Trophoblast cell (in vitro differentiated cells and primary cell): ENCODE measurements around the gene NR6A1.

Experiments
- DNase-seq, 2 donors: peaks; one replicate each; pipeline ENCODE4 v3.0.0-alpha.2; 2016
- H2AFZ ChIP-seq: 2 replicates; pipeline ENCODE4 v1.6.1; 2013; ENCODE audit warnings: low read length, moderate library complexity, mild to moderate bottlenecking; ENCODE audit not compliant: insufficient read depth, poor library complexity
- H2AK5ac ChIP-seq: 2 replicates; pipeline ENCODE4 v1.6.1; 2013; ENCODE audit warnings: mild to moderate bottlenecking, low read length
- H2BK120ac ChIP-seq: 2 replicates; pipeline ENCODE4 v1.6.1; 2013; ENCODE audit warnings: low read length, mild to moderate bottlenecking, moderate library complexity; ENCODE audit not compliant: insufficient read depth, poor library complexity
- H2BK12ac ChIP-seq: 2 replicates; pipeline ENCODE4 v1.6.1; 2013; ENCODE audit warnings: mild to moderate bottlenecking, low read length, moderate library complexity
- H2BK5ac ChIP-seq: 2 replicates; pipeline ENCODE4 v1.6.1; 2013; ENCODE audit warnings: low read length, low read depth, moderate library complexity, mild to moderate bottlenecking; ENCODE audit not compliant: poor library complexity
- H3K14ac ChIP-seq: 2 replicates; pipeline ENCODE4 v1.6.1; 2013; ENCODE audit warnings: mild to moderate bottlenecking, low read length
- H3K18ac ChIP-seq: 2 replicates; pipeline ENCODE4 v1.6.1; 2013; ENCODE audit warnings: mild to moderate bottlenecking, low read length
- H3K23ac ChIP-seq: 2 replicates; pipeline ENCODE4 v1.6.1; 2013; ENCODE audit warnings: low read length
- H3K27ac ChIP-seq: 2 replicates; pipeline ENCODE4 v1.5.1; 2013; ENCODE audit warnings: low read depth, mild to moderate bottlenecking, inconsistent platforms, low read length, moderate library complexity
- H3K27me3 ChIP-seq: 2 replicates; pipeline ENCODE4 v1.6.1; 2013; ENCODE audit warnings: inconsistent platforms, mild to moderate bottlenecking, low read length, moderate library complexity; ENCODE audit not compliant: insufficient read depth
- H3K36me3 ChIP-seq, 2 experiments: 1 replicate in 1 of 2; 2 replicates in 1 of 2; pipeline ENCODE4 v1.6.1; 2013; ENCODE audit warnings: low read length in 2 of 2, mild to moderate bottlenecking in 2 of 2, moderate library complexity in 1 of 2; ENCODE audit not compliant: insufficient read depth in 2 of 2, control insufficient read depth in 1 of 2
- H3K4ac ChIP-seq: 2 replicates; pipeline ENCODE4 v1.6.1; 2013; ENCODE audit warnings: low read depth, mild to moderate bottlenecking, low read length, moderate library complexity
- H3K4me1 ChIP-seq, 2 experiments: 1 replicate in 1 of 2; 2 replicates in 1 of 2; pipeline ENCODE4 v1.6.1; 2013; ENCODE audit warnings: low read length in 2 of 2, mild to moderate bottlenecking in 2 of 2, moderate library complexity in 1 of 2; ENCODE audit not compliant: insufficient read depth in 2 of 2, control insufficient read depth in 1 of 2
- H3K4me2 ChIP-seq: 2 replicates; pipeline ENCODE4 v1.6.1; 2013; ENCODE audit warnings: inconsistent platforms, mild to moderate bottlenecking, low read length, moderate library complexity
- H3K4me3 ChIP-seq: 2 replicates; pipeline ENCODE4 v1.5.1; 2013; ENCODE audit warnings: mild to moderate bottlenecking, low read depth, low read length, inconsistent platforms
- H3K79me1 ChIP-seq: one replicate; pipeline ENCODE4 v1.6.1; 2013; ENCODE audit warnings: low read length
- H3K79me2 ChIP-seq: 2 replicates; pipeline ENCODE4 v1.6.1; 2013; ENCODE audit warnings: low read length, mild to moderate bottlenecking; ENCODE audit not compliant: control insufficient read depth, insufficient read depth, poor library complexity
- H3K9ac ChIP-seq: 2 replicates; pipeline ENCODE4 v1.6.1; 2013; ENCODE audit warnings: mild to moderate bottlenecking, low read length
- H3K9me3 ChIP-seq: 2 replicates; pipeline ENCODE4 v1.6.1; 2013; ENCODE audit warnings: low read depth, mild to moderate bottlenecking, control low read depth, inconsistent platforms, low read length; ENCODE audit not compliant: insufficient read depth
- H4K12ac ChIP-seq: 2 replicates; pipeline ENCODE4 v1.6.1; 2013; ENCODE audit warnings: low read depth, mild to moderate bottlenecking, low read length, moderate library complexity
- H4K8ac ChIP-seq: 2 replicates; pipeline ENCODE4 v1.6.1; 2013; ENCODE audit warnings: low read depth, mild to moderate bottlenecking, low read length, moderate library complexity
- H4K91ac ChIP-seq: one replicate; pipeline ENCODE4 v1.6.1; 2013; ENCODE audit warnings: low read depth, mild to moderate bottlenecking, low read length, moderate library complexity
- WGBS: extraction: QIAGEN DNeasy Blood & Tissue Kit; methylation state at CpG from one replicate; pipeline ENCODE4 v1.1.7; 2013; ENCODE audit warnings: missing lambda C conversion rate; ENCODE audit not compliant: insufficient read length, insufficient coverage; ENCODE audit errors: extremely low coverage; 5-methylcytosine and 5-hydroxymethylcytosine counted together

The NR6A1 gene

DNA sequence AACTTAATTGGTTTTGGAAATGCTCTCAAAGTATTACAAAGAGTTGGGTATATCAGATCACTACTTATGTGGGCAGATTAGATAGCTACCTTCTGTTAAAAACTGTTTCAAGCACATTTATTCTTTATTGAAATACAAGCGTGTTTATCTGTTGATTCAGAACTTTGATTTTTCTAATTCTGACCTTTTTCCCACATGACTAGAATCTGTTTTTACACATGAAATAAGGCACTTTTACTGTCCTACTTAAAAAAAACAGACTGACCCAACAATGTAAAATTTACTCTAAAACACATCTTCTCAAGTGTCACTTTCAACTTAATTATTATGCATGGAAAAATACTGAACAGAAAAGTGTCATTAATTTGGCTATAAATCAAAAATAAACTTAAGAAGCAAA, 4.8 kb downstream of the NR6A1 start:
- Histone ChIP-seq H3K27me3 (peaks cover 9% of the 10 kb centered on the region), H3K79me1 (no peaks in the 10 kb centered on the region), H3K4me3 (no peak overlapping the region), H2AFZ (no peak overlapping the region), H4K12ac (no peak overlapping the region), H2BK12ac (no peak overlapping the region), H2BK120ac (no peak overlapping the region), H2BK5ac (no peak overlapping the region), H3K79me2 (no peaks in the 10 kb centered on the region), H4K8ac (no peak overlapping the region), H3K4me1 (peaks cover 0 to 3% of the 10 kb centered on the region in 2 experiments), H3K18ac (no peak overlapping the region), H3K14ac (no peak overlapping the region), H4K91ac (no peak overlapping the region), H3K36me3 (no peaks in the 10 kb centered on the region), H3K23ac (no peak overlapping the region), H3K9me3 (no peaks in the 10 kb centered on the region), H3K4ac (no peak overlapping the region), H3K4me2 (no peak overlapping the region), H3K27ac (no peak overlapping the region), H3K9ac (no peak overlapping the region), H2AK5ac (no peak overlapping the region)
- DNase-seq: no peak
- no CpG with 5 or more reads among the region's 1 CpG for WGBS

DNA sequence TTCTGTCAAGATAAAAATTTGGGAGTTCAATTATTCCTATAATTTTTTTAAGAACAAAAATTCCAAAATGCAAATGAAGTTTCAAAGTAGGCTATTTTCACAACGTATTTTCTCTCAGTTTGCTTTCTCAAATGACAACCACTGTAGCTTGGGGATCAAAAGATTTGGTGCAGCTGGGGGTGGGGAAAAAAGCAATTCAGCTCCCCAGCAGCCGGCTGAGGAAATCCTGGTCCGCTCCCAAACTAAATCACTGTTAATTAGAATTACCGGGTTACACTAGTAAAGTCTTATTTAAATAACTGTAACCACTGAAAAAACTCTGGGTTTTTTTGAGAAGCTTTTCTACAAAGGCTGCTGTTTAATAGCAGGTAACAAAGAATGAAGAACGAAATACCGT, 5.7 kb downstream of the NR6A1 start:
- Histone ChIP-seq H2AFZ (no peak overlapping the region), H3K23ac (no peak overlapping the region), H3K79me1 (no peaks in the 10 kb centered on the region), H4K12ac (no peak overlapping the region), H3K79me2 (no peaks in the 10 kb centered on the region), H2BK5ac (no peak overlapping the region), H2BK120ac (no peak overlapping the region), H3K4me1 (peaks cover 0 to 3% of the 10 kb centered on the region in 2 experiments), H3K9ac (no peak overlapping the region), H3K9me3 (no peaks in the 10 kb centered on the region), H3K36me3 (no peaks in the 10 kb centered on the region), H3K4ac (no peak overlapping the region), H3K4me3 (no peak overlapping the region), H3K18ac (no peak overlapping the region), H3K27ac (no peak overlapping the region), H2BK12ac (no peak overlapping the region), H3K27me3 (peaks cover 9% of the 10 kb centered on the region), H3K4me2 (no peak overlapping the region), H4K8ac (no peak overlapping the region), H4K91ac (no peak overlapping the region), H3K14ac (no peak overlapping the region), H2AK5ac (no peak overlapping the region)
- WGBS: no CpG with 5 or more reads among the region's 6 CpGs
- no peak for DNase-seq

DNA sequence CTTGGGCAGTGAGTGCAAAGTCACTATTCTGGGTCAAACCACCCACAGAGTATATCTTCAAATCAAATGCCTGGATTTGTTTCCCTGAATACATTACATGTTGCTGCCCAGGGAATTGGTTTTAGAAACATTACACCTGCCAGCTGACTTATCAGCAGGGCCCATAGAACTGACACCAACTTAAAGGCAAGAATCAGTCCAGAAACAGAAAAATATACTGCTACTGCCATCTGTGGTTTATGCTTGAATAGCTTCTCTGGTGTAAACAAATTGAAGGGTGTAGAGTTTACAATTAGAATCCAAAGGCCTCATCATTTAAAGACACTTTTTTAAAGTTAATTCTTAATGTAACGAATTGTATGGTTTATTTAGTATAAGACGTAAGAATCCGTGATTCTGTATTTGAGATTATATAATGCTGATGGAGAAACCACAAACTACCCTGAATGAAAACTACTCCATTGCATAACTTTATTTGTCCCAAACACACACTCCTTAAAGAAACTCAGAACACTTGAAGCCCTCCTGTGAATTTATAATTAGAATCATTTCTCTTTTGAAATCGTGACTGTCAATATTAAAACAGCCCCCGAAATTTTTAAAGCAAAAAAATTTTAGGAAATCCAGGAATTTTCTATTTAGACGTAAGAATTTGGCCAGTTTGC, 6.2 kb downstream of the NR6A1 start:
- no peak overlapping the region for H2BK12ac ChIP-seq
- no peak overlapping the region for H4K91ac ChIP-seq
- no peak overlapping the region for H2BK5ac ChIP-seq
- H2AFZ ChIP-seq: no peak overlapping the region
- H3K4me3 ChIP-seq: no peak overlapping the region
- no CpG with 5 or more reads among the region's 6 CpGs for WGBS
- H3K36me3 ChIP-seq: no peaks in the 10 kb centered on the region
- no peak overlapping the region for H3K4ac ChIP-seq
- H3K4me1 ChIP-seq: peaks cover 0 to 3% of the 10 kb centered on the region in 2 experiments
- no peak overlapping the region for H3K23ac ChIP-seq
- H2BK120ac ChIP-seq: no peak overlapping the region
- H3K79me2 ChIP-seq: no peaks in the 10 kb centered on the region
- no peak overlapping the region for H3K9ac ChIP-seq
- no peak overlapping the region for H4K8ac ChIP-seq
- H3K79me1 ChIP-seq: no peaks in the 10 kb centered on the region
- no peaks in the 10 kb centered on the region for H3K9me3 ChIP-seq
- H3K14ac ChIP-seq: no peak overlapping the region
- no peak overlapping the region for H3K4me2 ChIP-seq
- no peak overlapping the region for H3K18ac ChIP-seq
- DNase-seq: peak in 1 of 2 donors; percentile 43
- H4K12ac ChIP-seq: no peak overlapping the region
- no peak overlapping the region for H3K27ac ChIP-seq
- H3K27me3 ChIP-seq: peaks cover 8% of the 10 kb centered on the region
- H2AK5ac ChIP-seq: no peak overlapping the region

DNA sequence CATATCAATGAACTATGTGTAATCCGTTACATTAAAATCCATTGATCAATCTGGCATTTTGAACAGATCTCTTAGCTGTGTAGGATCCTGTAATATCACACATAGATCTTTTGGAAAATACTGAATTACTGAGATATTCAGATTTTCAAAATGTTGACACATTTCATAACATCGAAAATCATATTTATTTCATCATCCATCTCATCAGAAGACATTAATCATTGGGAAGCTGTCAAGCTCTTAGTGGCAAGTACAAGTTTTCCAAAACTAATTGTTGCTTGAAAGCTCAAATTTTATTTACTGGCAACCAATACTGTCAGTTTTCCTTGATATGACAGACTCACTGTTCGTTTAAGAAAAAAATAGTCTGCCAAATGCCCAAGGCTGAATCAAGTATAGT, 8.5 kb downstream of the NR6A1 start:
- Histone ChIP-seq H3K14ac (no peak overlapping the region), H2BK5ac (no peak overlapping the region), H2AK5ac (no peak overlapping the region), H2BK120ac (no peak overlapping the region), H3K18ac (no peak overlapping the region), H4K8ac (no peak overlapping the region), H4K12ac (no peak overlapping the region), H3K36me3 (no peaks in the 10 kb centered on the region), H3K79me1 (no peaks in the 10 kb centered on the region), H3K27me3 (no peaks in the 10 kb centered on the region), H3K9me3 (no peaks in the 10 kb centered on the region), H2AFZ (no peak overlapping the region), H3K4me1 (no peaks in the 10 kb centered on the region), H3K27ac (no peak overlapping the region), H3K4ac (no peak overlapping the region), H4K91ac (no peak overlapping the region), H3K23ac (no peak overlapping the region), H2BK12ac (no peak overlapping the region), H3K9ac (no peak overlapping the region), H3K4me3 (no peak overlapping the region), H3K4me2 (no peak overlapping the region), H3K79me2 (no peaks in the 10 kb centered on the region)
- no peak for DNase-seq
- no CpG with 5 or more reads among the region's 3 CpGs for WGBS
